HEK293 (cell line): Measurements from ENCODE around the gene TPSD1.
"Not testable (repeated sequence)": the region's sequence is repeated elsewhere in the genome, so short reads cannot be mapped to it uniquely, and the experiment has no call there.

Experiments used
- ZNF155 ChIP-seq: fragments of 450-650 bp; formaldehyde crosslinking; IDR thresholded peaks from 2 replicates; pipeline ENCODE4 v1.5.1; 2016; ENCODE audit warnings: missing biosample characterization, missing genetic modification characterization
- ZNF555 ChIP-seq: fragments of 450-650 bp; formaldehyde crosslinking; conservative IDR thresholded peaks from 2 replicates; pipeline ENCODE4 v1.5.1; 2017; ENCODE audit warnings: missing biosample characterization, mild to moderate bottlenecking, missing genetic modification characterization, inconsistent platforms
- TF ChIP-seq, protein P1 (sequence below): fragments of 450-650 bp; formaldehyde crosslinking; IDR thresholded peaks from 2 replicates; pipeline ENCODE4 v1.5.1; 2016; ENCODE audit warnings: missing biosample characterization, missing genetic modification characterization
- TF ChIP-seq, protein P2 (sequence below): sonication (generic); formaldehyde crosslinking; IDR thresholded peaks from 2 replicates; pipeline ENCODE4 v1.8.1; 2022; ENCODE audit warnings: mild to moderate bottlenecking, moderate library complexity, missing genetic modification reagents
- TF ChIP-seq, protein P3 (sequence below): fragments of 450-650 bp; formaldehyde crosslinking; IDR thresholded peaks from 2 replicates; pipeline ENCODE4 v1.5.1; 2016; ENCODE audit warnings: missing biosample characterization, missing genetic modification characterization

DNA sequence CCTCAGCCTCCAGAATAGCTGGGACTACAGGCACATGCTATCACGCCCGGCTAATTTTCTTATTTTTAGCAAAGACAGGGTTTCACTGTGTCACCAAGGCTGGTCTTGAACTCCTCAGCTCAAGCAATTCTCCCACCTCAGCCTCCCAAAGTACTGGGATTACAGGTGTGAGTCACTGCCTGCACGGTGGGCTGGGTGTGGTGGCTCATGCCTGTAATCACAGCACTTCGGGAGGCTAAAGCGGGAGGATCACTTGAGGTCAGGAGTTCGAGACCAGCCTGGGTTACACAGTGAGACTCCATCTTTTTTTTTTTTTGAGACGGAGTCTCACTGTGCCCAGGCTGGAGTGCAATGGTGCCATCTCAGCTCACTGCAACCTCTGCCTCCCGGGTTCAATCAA is 36.9 kb downstream of the TPSD1 start:
- TF ChIP-seq, protein P1, sequence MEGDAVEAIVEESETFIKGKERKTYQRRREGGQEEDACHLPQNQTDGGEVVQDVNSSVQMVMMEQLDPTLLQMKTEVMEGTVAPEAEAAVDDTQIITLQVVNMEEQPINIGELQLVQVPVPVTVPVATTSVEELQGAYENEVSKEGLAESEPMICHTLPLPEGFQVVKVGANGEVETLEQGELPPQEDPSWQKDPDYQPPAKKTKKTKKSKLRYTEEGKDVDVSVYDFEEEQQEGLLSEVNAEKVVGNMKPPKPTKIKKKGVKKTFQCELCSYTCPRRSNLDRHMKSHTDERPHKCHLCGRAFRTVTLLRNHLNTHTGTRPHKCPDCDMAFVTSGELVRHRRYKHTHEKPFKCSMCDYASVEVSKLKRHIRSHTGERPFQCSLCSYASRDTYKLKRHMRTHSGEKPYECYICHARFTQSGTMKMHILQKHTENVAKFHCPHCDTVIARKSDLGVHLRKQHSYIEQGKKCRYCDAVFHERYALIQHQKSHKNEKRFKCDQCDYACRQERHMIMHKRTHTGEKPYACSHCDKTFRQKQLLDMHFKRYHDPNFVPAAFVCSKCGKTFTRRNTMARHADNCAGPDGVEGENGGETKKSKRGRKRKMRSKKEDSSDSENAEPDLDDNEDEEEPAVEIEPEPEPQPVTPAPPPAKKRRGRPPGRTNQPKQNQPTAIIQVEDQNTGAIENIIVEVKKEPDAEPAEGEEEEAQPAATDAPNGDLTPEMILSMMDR (tag by site-specific recombination): not testable (repeated sequence)
- TF ChIP-seq ZNF155, ZNF555 (tag by site-specific recombination): not testable (repeated sequence)
- TF ChIP-seq, protein P2, sequence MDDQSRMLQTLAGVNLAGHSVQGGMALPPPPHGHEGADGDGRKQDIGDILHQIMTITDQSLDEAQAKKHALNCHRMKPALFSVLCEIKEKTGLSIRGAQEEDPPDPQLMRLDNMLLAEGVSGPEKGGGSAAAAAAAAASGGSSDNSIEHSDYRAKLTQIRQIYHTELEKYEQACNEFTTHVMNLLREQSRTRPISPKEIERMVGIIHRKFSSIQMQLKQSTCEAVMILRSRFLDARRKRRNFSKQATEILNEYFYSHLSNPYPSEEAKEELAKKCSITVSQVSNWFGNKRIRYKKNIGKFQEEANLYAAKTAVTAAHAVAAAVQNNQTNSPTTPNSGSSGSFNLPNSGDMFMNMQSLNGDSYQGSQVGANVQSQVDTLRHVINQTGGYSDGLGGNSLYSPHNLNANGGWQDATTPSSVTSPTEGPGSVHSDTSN: not testable (repeated sequence)
- TF ChIP-seq, protein P3, sequence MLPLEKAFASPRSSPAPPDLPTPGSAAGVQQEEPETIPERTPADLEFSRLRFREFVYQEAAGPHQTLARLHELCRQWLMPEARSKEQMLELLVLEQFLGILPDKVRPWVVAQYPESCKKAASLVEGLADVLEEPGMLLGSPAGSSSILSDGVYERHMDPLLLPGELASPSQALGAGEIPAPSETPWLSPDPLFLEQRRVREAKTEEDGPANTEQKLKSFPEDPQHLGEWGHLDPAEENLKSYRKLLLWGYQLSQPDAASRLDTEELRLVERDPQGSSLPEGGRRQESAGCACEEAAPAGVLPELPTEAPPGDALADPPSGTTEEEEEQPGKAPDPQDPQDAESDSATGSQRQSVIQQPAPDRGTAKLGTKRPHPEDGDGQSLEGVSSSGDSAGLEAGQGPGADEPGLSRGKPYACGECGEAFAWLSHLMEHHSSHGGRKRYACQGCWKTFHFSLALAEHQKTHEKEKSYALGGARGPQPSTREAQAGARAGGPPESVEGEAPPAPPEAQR (tag by site-specific recombination): not testable (repeated sequence)
